ENCODE data around the gene SDR9C7. TPM values are rescaled to one million over a fixed set of nuclear protein-coding genes. Genes with fewer than 3 reads are reported as not detected.

Gene SDR9C7
- total RNA-seq, 1 experiment from 2014 or later = not detected

DNA sequence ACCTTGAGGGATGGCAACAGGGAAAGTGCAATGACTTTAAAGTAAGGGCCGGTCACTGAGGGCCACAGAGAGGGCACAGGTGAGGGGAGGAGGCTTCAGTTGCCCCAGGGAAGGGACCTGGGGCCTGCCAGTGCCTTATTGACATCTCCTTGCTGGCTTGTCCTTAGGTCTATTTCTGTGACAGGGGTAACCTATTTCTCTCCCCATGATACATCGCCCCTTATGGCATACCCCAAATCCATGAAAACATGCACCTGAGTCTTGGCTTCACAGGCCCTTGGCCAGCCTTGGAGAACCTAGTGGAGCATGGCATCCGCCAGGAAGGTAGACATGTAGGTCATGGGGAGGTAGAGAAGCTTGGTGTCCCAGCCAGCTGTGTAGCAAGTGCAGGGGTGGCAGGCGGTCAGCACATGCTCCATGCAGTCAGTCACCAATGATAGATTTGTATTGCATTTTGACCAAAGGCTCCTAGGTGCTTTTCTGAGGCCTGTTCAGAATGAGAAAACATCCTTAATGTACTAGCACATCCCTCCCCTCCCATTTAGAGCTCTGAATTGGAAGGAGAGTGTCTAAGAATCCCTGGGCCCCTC is 46.8 kb upstream of the SDR9C7 start:
- CTCF ChIA-PET = no interaction called here

DNA sequence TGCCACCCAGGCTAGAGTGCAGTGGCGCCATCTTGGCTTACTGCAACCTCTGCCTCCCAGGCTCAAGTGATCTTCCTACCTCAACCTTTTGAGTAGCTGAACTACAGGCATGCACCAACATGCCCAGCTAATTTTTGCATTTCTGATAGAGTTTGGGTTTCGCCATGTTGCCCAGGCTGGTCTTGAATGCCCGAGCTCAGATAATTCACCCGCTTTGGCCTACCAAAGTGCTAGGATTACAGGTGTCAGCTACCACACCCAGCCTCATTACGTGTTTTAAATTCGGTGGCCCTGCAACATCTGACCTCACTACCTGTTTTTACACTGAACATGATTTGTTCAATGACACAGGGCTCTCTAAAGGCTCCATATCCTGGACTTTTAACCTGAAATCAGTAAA is 46.1 kb upstream of the SDR9C7 start:
- Histone ChIP-seq H2AFZ (ENCODE audit: low read depth, low read length, poor library complexity, severe bottlenecking) (no peak overlapping the region), H3K36me3 (ENCODE audit: control insufficient read depth in 1 of 2, insufficient read depth in 2 of 2, low read length in 2 of 2) (no peaks in the 10 kb centered on the region), H4K20me1 (ENCODE audit: insufficient read depth) (no peaks in the 10 kb centered on the region), H3K4me2 (ENCODE audit: low read length) (no peak overlapping the region), H3K4me1 (ENCODE audit: control insufficient read depth in 1 of 2, insufficient read depth in 2 of 2, low read length in 2 of 2) (no peaks in the 10 kb centered on the region), H3K27ac (ENCODE audit: low read depth, low read length) (no peak overlapping the region), H3K9me3 (ENCODE audit: control insufficient read depth in 1 of 2, insufficient read depth in 1 of 2, low read depth in 1 of 2, low read length in 2 of 2) (no peaks in the 10 kb centered on the region), H3K27me3 (ENCODE audit: insufficient read depth, low read length) (no peaks in the 10 kb centered on the region), H3K79me2 (ENCODE audit: insufficient read depth, low read length) (no peaks in the 10 kb centered on the region), H3K9ac (ENCODE audit: low read length) (no peak overlapping the region), H3K4me3 (replicated peaks in 1 of 2; ENCODE audit: low read depth in 1 of 2, low read length in 2 of 2) (no peak overlapping the region), H3K9me2 (ENCODE audit: insufficient read depth) (no peaks in the 10 kb centered on the region)
- DNase-seq (ENCODE audit: low read depth, low spot score) (no peak), ATAC-seq (no peak)
- BruUV-seq (replicated peaks) = no TSS peak
- ChIA-PET RAD21 (ENCODE audit: low non-redundant PET in 1 of 2, low total read pairs in 2 of 2, uncharacterized antibody in 2 of 2, unreplicated experiment in 2 of 2) (no interaction called here), CTCF (no interaction called here), POLR2A (no interaction called here)
- intact Hi-C loops (cut with micrococcal nuclease) = no loop called here
- TF ChIP-seq TCF7L2 (IDR thresholded peaks at IDR 0.05; ENCODE audit: borderline replicate concordance, extremely low read depth, insufficient read depth, insufficient read length) (no peak), ZFX (IDR thresholded peaks at IDR 0.05) (no peak), ELF1 (IDR thresholded peaks at IDR 0.05; ENCODE audit: borderline replicate concordance, low read depth) (no peak), SIN3A (IDR thresholded peaks at IDR 0.05; ENCODE audit: low read depth) (no peak), RAD21 (IDR thresholded peaks at IDR 0.05; ENCODE audit: low read depth) (no peak), ZNF274 (IDR thresholded peaks at IDR 0.05; ENCODE audit: low read depth, low read length) (no peak)
- TF ChIP-seq, protein P1, sequence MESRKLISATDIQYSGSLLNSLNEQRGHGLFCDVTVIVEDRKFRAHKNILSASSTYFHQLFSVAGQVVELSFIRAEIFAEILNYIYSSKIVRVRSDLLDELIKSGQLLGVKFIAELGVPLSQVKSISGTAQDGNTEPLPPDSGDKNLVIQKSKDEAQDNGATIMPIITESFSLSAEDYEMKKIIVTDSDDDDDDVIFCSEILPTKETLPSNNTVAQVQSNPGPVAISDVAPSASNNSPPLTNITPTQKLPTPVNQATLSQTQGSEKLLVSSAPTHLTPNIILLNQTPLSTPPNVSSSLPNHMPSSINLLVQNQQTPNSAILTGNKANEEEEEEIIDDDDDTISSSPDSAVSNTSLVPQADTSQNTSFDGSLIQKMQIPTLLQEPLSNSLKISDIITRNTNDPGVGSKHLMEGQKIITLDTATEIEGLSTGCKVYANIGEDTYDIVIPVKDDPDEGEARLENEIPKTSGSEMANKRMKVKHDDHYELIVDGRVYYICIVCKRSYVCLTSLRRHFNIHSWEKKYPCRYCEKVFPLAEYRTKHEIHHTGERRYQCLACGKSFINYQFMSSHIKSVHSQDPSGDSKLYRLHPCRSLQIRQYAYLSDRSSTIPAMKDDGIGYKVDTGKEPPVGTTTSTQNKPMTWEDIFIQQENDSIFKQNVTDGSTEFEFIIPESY (IDR thresholded peaks at IDR 0.05; ENCODE audit: extremely low read depth, insufficient replicate concordance, low read length) = no peak
- TF ChIP-seq, protein P2, sequence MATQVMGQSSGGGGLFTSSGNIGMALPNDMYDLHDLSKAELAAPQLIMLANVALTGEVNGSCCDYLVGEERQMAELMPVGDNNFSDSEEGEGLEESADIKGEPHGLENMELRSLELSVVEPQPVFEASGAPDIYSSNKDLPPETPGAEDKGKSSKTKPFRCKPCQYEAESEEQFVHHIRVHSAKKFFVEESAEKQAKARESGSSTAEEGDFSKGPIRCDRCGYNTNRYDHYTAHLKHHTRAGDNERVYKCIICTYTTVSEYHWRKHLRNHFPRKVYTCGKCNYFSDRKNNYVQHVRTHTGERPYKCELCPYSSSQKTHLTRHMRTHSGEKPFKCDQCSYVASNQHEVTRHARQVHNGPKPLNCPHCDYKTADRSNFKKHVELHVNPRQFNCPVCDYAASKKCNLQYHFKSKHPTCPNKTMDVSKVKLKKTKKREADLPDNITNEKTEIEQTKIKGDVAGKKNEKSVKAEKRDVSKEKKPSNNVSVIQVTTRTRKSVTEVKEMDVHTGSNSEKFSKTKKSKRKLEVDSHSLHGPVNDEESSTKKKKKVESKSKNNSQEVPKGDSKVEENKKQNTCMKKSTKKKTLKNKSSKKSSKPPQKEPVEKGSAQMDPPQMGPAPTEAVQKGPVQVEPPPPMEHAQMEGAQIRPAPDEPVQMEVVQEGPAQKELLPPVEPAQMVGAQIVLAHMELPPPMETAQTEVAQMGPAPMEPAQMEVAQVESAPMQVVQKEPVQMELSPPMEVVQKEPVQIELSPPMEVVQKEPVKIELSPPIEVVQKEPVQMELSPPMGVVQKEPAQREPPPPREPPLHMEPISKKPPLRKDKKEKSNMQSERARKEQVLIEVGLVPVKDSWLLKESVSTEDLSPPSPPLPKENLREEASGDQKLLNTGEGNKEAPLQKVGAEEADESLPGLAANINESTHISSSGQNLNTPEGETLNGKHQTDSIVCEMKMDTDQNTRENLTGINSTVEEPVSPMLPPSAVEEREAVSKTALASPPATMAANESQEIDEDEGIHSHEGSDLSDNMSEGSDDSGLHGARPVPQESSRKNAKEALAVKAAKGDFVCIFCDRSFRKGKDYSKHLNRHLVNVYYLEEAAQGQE (IDR thresholded peaks at IDR 0.05; ENCODE audit: low read depth) = no peak
- TF ChIP-seq, protein P3, sequence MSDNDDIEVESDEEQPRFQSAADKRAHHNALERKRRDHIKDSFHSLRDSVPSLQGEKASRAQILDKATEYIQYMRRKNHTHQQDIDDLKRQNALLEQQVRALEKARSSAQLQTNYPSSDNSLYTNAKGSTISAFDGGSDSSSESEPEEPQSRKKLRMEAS (IDR thresholded peaks at IDR 0.05) = no peak
- TF ChIP-seq, protein P4, sequence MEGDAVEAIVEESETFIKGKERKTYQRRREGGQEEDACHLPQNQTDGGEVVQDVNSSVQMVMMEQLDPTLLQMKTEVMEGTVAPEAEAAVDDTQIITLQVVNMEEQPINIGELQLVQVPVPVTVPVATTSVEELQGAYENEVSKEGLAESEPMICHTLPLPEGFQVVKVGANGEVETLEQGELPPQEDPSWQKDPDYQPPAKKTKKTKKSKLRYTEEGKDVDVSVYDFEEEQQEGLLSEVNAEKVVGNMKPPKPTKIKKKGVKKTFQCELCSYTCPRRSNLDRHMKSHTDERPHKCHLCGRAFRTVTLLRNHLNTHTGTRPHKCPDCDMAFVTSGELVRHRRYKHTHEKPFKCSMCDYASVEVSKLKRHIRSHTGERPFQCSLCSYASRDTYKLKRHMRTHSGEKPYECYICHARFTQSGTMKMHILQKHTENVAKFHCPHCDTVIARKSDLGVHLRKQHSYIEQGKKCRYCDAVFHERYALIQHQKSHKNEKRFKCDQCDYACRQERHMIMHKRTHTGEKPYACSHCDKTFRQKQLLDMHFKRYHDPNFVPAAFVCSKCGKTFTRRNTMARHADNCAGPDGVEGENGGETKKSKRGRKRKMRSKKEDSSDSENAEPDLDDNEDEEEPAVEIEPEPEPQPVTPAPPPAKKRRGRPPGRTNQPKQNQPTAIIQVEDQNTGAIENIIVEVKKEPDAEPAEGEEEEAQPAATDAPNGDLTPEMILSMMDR (IDR thresholded peaks at IDR 0.05 in 2 of 3, conservative IDR thresholded peaks at IDR 0.05 in 1 of 3; ENCODE audit: borderline replicate concordance in 1 of 3, insufficient read depth in 1 of 3, low read depth in 2 of 3, low read length in 2 of 3) = no peak

More for the DNA sequence above, 46.8 kb upstream of the SDR9C7 start:
- no peak for TF ChIP-seq TCF7L2 (IDR thresholded peaks at IDR 0.05; ENCODE audit: borderline replicate concordance, extremely low read depth, insufficient read depth, insufficient read length)
- no peak for TF ChIP-seq SP1 (IDR thresholded peaks at IDR 0.05; ENCODE audit: low read depth)
- no peak for TF ChIP-seq RAD21 (IDR thresholded peaks at IDR 0.05; ENCODE audit: low read depth)
- TF ChIP-seq YY1 (IDR thresholded peaks at IDR 0.05; ENCODE audit: extremely low read depth, insufficient replicate concordance, low read depth, low read length) = no peak
- Histone ChIP-seq H3K27me3 (ENCODE audit: insufficient read depth, low read length) (no peaks in the 10 kb centered on the region), H3K9ac (ENCODE audit: low read length) (no peak overlapping the region), H3K27ac (ENCODE audit: low read depth, low read length) (no peak overlapping the region), H3K4me2 (ENCODE audit: low read length) (no peak overlapping the region), H3K9me2 (ENCODE audit: insufficient read depth) (no peaks in the 10 kb centered on the region), H3K9me3 (ENCODE audit: control insufficient read depth in 1 of 2, insufficient read depth in 1 of 2, low read depth in 1 of 2, low read length in 2 of 2) (no peaks in the 10 kb centered on the region), H2AFZ (ENCODE audit: low read depth, low read length, poor library complexity, severe bottlenecking) (no peak overlapping the region), H3K4me1 (ENCODE audit: control insufficient read depth in 1 of 2, insufficient read depth in 2 of 2, low read length in 2 of 2) (peaks cover 3 to 5% of the 10 kb centered on the region in 2 experiments; a peak in 3 of 4 replicates), H3K4me3 (replicated peaks in 1 of 2; ENCODE audit: low read depth in 1 of 2, low read length in 2 of 2) (no peak overlapping the region), H4K20me1 (ENCODE audit: insufficient read depth) (no peaks in the 10 kb centered on the region), H3K79me2 (ENCODE audit: insufficient read depth, low read length) (no peaks in the 10 kb centered on the region), H3K36me3 (ENCODE audit: control insufficient read depth in 1 of 2, insufficient read depth in 2 of 2, low read length in 2 of 2) (no peaks in the 10 kb centered on the region)
- POLR2A ChIA-PET = no interaction called here
- no TSS peak for BruUV-seq (replicated peaks)
- RAD21 ChIA-PET (ENCODE audit: low non-redundant PET in 1 of 2, low total read pairs in 2 of 2, uncharacterized antibody in 2 of 2, unreplicated experiment in 2 of 2) = no interaction called here
- DNase-seq (ENCODE audit: low read depth, low spot score) (no peak), ATAC-seq (no peak)
- intact Hi-C loops (cut with micrococcal nuclease) = no loop called here
